ENCODE results near the gene GALC.

The GALC gene

DNA sequence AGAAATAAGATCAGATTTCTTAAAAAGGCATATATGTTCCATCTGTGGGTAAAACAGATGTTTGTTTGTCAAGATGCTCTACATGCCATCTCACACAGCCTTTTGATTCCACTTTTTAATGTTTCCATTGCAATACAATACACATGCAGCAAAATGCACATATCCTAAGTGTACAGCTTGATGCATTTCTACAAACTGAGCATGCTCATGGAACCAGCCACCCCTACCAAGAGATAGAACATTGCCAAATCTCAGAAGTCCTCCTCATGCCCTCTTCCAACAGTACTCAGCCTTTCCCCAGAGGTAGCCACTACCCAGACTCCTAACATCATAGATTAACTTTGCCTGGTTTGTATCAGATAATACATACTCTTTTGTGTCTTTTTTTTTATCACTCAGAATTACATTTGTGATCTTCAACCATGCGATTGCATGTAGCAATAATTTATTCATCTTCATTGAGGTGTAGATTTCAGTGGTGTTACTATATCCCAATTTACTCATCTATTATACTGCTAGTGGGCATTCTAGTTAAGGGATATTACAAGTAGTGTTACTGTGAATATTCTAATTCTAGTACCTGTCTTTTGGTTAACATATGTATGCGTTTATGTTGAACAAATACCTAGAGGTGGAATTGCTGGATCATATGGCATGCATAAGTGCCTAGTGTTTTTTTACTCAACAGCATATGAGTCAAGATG, 15.2 kb upstream of the GALC start:
- H3K4me1 ChIP-seq (ENCODE audit: control insufficient read depth in 5 of 5, insufficient read depth in 5 of 5, low read length in 5 of 5), result peaks cover 0 to 3% (median 0%) of the 10 kb centered on the region in 5 donors
- H3K9me3 ChIP-seq (ENCODE audit: control insufficient read depth in 5 of 5, low read length in 5 of 5), result no peaks in the 10 kb centered on the region
- H3K27ac ChIP-seq (ENCODE audit: low read depth, low read length), result no peak overlapping the region
- H3K9ac ChIP-seq (ENCODE audit: low read length in 5 of 5), result no peak overlapping the region
- H3K27me3 ChIP-seq (ENCODE audit: control insufficient read depth in 5 of 5, insufficient read depth in 4 of 5, low read length in 5 of 5), result no peaks in the 10 kb centered on the region
- no peaks in the 10 kb centered on the region for H3K36me3 ChIP-seq (ENCODE audit: control insufficient read depth in 5 of 5, insufficient read depth in 5 of 5, low read length in 5 of 5)
- H3K4me3 ChIP-seq (ENCODE audit: low read depth in 1 of 5, low read length in 5 of 5), result no peak overlapping the region

DNA sequence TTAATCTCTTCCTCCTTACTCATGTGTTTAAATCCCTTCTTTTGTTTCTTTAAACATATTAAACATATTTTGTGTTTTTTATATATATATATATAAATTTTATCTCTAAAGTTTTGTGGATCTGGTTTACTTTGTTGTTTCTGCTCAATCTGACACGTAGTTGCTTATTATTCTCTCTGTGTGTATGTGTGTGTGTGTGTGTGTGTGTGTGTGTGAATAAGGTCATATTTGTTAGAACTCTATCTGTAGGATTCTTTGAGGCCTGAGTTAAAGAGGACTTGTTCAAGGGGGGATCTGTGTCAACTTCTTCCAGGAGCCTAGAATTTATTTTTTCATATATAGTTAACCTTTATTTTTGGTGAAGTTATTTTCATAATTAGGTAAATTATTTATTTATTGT, 14.6 kb upstream of the GALC start:
- Histone ChIP-seq H3K27ac (ENCODE audit: low read depth, low read length) (no peak overlapping the region), H3K27me3 (ENCODE audit: control insufficient read depth in 5 of 5, insufficient read depth in 4 of 5, low read length in 5 of 5) (no peaks in the 10 kb centered on the region), H3K9ac (ENCODE audit: low read length in 5 of 5) (no peak overlapping the region), H3K9me3 (ENCODE audit: control insufficient read depth in 5 of 5, low read length in 5 of 5) (no peaks in the 10 kb centered on the region), H3K36me3 (ENCODE audit: control insufficient read depth in 5 of 5, insufficient read depth in 5 of 5, low read length in 5 of 5) (no peaks in the 10 kb centered on the region), H3K4me3 (ENCODE audit: low read depth in 1 of 5, low read length in 5 of 5) (no peak overlapping the region), H3K4me1 (ENCODE audit: control insufficient read depth in 5 of 5, insufficient read depth in 5 of 5, low read length in 5 of 5) (peaks cover 0 to 3% (median 0%) of the 10 kb centered on the region in 5 donors)

DNA sequence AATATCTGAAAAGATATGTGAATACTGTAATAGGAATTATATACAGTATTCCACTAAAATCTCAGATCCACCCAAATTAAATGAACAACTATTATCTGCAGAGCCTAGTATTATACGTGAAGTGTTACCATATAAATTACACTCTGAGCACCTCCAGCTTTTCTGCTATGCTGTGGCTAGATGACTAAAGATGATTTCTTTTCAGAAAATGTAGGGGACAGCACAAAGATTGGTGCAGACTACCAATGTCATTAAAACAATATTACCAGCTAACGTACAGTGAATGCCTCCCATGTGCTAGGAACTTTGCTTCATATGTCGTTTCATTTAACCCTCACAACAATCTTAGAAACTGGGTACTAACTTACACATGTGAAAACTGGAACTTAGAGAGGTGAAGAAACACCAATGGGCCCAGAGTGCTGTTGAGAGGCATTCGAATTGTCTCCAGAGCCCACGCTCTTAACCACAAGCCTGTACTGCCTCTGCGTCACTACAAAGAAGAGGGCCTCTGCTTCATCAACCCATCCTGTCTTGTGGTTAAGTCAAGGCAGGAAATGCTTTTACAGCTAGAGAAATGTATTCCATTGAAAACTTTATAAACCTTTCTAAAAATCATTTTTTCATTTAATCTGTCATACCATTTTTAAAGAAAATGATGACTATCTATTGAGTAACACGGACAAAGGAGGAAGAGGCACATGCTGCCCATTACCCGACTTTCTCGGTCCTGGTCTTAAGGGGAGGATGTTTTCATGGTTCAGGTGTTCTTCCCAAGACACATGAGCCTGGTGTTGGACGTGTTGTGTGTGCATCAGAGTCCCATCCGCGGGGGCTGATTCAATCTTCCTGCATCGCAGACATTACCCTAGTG, 13.2 kb upstream of the GALC start:
- H3K4me1 ChIP-seq (ENCODE audit: control insufficient read depth in 5 of 5, insufficient read depth in 5 of 5, low read length in 5 of 5), result peaks cover 0 to 3% (median 0%) of the 10 kb centered on the region in 5 donors
- H3K9ac ChIP-seq (ENCODE audit: low read length in 5 of 5), result peak overlapping the region in 1 of 5 donors; percentile 7
- no peak overlapping the region for H3K27ac ChIP-seq (ENCODE audit: low read depth, low read length)
- no peaks in the 10 kb centered on the region for H3K36me3 ChIP-seq (ENCODE audit: control insufficient read depth in 5 of 5, insufficient read depth in 5 of 5, low read length in 5 of 5)
- peak overlapping the region in 3 of 5 donors; percentile 8 to 51 (median 13) for H3K4me3 ChIP-seq (ENCODE audit: low read depth in 1 of 5, low read length in 5 of 5)
- H3K9me3 ChIP-seq (ENCODE audit: control insufficient read depth in 5 of 5, low read length in 5 of 5), result no peaks in the 10 kb centered on the region
- H3K27me3 ChIP-seq (ENCODE audit: control insufficient read depth in 5 of 5, insufficient read depth in 4 of 5, low read length in 5 of 5), result no peaks in the 10 kb centered on the region

DNA sequence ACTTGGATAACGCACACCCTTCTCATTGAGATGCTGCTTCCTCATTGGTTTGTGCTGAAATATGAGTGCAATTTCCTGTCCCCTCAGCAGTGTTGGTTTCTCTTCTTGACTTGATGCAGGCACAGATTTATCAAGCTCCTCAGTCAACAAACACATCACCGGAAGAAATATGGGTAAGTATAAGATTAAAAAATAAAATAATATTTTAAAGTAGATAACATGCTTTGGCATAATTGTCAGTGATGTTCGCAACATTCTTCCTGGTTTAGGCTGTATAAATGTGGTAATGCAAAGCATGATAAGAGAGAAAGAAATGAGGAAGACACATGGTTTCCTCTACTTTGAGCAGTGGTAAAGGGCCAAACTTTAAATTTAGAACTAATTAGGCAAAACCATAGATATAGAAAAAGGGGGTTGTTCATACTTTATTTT, 12.1 kb upstream of the GALC start, which contains the start of gene GPR65:
Gene GPR65 (plus strand): TSS at position 86 of the 432 bp plus-strand sequence. CDS start 5,713 bp downstream, outside the sequence.
- Histone ChIP-seq H3K27ac (ENCODE audit: low read depth, low read length) (no peak within 1 kb of the TSS), H3K9ac (ENCODE audit: low read length in 5 of 5) (peak within 1 kb of the TSS in 2 of 5 donors; percentile 25 to 26), H3K9me3 (ENCODE audit: control insufficient read depth in 5 of 5, low read length in 5 of 5) (no peaks in the 10 kb centered on the region), H3K4me1 (ENCODE audit: control insufficient read depth in 5 of 5, insufficient read depth in 5 of 5, low read length in 5 of 5) (peaks cover 0 to 3% (median 0%) of the 10 kb centered on the region in 5 donors), H3K27me3 (ENCODE audit: control insufficient read depth in 5 of 5, insufficient read depth in 4 of 5, low read length in 5 of 5) (no peaks in the 10 kb centered on the region), H3K36me3 (ENCODE audit: control insufficient read depth in 5 of 5, insufficient read depth in 5 of 5, low read length in 5 of 5) (no peaks in the 10 kb centered on the region), H3K4me3 (ENCODE audit: low read depth in 1 of 5, low read length in 5 of 5) (peak within 1 kb of the TSS in 3 of 5 donors; percentile 31 to 51 (median 42))

DNA sequence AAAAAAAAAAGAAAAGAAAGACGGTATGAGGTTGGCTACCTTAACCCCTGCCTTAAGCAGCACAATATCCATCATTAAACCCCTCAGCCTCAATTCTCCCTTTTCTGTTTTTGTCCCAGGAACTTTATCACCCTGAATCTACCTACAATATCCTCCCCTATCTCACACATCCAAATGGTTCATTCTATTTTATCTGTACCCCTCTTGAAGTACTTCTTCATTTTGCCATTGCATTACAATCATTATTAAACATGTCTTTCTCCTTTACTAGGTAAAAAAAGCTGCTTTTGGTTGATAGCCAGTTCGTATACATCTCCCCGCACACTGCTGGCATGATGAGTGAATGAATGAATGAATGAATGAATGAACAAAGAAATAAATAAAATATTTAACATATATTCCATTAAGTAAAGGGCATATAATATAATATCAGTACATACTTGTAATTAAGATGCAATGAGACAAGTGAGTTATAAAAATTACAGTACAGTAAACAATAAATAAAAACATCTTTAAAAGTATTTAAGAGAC, 11.6 kb upstream of the GALC start:
- Histone ChIP-seq H3K9ac (ENCODE audit: low read length in 5 of 5) (no peak overlapping the region), H3K4me1 (ENCODE audit: control insufficient read depth in 5 of 5, insufficient read depth in 5 of 5, low read length in 5 of 5) (peaks cover 0 to 3% (median 0%) of the 10 kb centered on the region in 5 donors), H3K4me3 (ENCODE audit: low read depth in 1 of 5, low read length in 5 of 5) (peak overlapping the region in 1 of 5 donors; percentile 51), H3K27ac (ENCODE audit: low read depth, low read length) (no peak overlapping the region), H3K9me3 (ENCODE audit: control insufficient read depth in 5 of 5, low read length in 5 of 5) (no peaks in the 10 kb centered on the region), H3K27me3 (ENCODE audit: control insufficient read depth in 5 of 5, insufficient read depth in 4 of 5, low read length in 5 of 5) (no peaks in the 10 kb centered on the region), H3K36me3 (ENCODE audit: control insufficient read depth in 5 of 5, insufficient read depth in 5 of 5, low read length in 5 of 5) (no peaks in the 10 kb centered on the region)

DNA sequence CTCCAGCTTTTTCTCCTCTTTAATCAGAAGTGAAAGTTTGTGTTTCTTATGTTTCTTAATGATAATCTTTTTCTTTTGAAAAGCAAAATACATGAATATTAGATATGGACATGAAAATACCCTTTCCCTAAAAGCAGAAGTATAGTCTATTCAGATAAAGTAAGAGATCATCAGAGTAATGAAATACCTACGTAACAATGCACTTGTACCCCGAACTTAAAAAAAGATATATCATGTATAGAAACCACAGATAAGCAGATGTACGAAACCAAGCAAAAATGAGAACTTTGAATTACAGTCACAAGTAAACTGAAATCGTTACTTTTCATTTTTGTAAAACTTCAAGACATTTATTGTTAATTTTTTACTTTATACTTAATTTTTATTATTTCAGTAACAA, 10.4 kb upstream of the GALC start:
- H3K4me1 ChIP-seq (ENCODE audit: control insufficient read depth in 5 of 5, insufficient read depth in 5 of 5, low read length in 5 of 5), result peaks cover 0 to 3% (median 0%) of the 10 kb centered on the region in 5 donors
- no peaks in the 10 kb centered on the region for H3K27me3 ChIP-seq (ENCODE audit: control insufficient read depth in 5 of 5, insufficient read depth in 4 of 5, low read length in 5 of 5)
- no peak overlapping the region for H3K9ac ChIP-seq (ENCODE audit: low read length in 5 of 5)
- no peaks in the 10 kb centered on the region for H3K36me3 ChIP-seq (ENCODE audit: control insufficient read depth in 5 of 5, insufficient read depth in 5 of 5, low read length in 5 of 5)
- no peak overlapping the region for H3K27ac ChIP-seq (ENCODE audit: low read depth, low read length)
- H3K9me3 ChIP-seq (ENCODE audit: control insufficient read depth in 5 of 5, low read length in 5 of 5), result no peaks in the 10 kb centered on the region
- no peak overlapping the region for H3K4me3 ChIP-seq (ENCODE audit: low read depth in 1 of 5, low read length in 5 of 5)

DNA sequence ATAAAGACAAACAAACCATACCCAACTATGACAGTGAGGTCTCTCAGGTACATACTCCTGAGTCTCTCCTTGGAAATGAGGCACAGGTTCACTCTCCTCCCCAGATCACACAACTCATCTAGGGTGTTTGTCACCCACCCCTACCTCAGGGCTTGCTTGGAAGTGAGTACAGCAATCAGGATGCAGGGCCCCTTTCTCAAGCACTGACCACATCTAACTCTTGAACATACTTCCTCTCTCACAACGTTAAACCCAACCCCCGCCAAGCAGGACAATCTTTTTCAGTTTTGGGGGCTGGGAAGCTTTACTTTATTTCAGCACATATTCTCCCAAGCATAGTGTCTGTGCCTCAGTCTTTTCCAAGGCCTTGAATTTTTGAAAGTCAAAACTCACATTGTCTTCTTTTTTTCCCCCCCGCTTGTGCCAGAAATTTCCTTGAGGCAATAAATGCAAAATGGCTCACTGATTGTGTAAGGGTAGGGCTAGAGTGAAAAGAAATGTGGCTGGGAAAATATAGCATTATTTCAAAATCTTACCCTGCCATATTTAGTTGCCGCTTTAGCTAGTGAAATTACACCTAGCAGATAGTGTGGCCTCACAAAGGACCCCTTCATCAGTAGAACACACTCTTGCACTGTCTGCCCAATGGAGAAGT, 9.6 kb upstream of the GALC start:
- H3K27ac ChIP-seq (ENCODE audit: low read depth, low read length), result no peak overlapping the region
- no peaks in the 10 kb centered on the region for H3K9me3 ChIP-seq (ENCODE audit: control insufficient read depth in 5 of 5, low read length in 5 of 5)
- H3K27me3 ChIP-seq (ENCODE audit: control insufficient read depth in 5 of 5, insufficient read depth in 4 of 5, low read length in 5 of 5), result no peaks in the 10 kb centered on the region
- peaks cover 0 to 3% (median 0%) of the 10 kb centered on the region in 5 donors for H3K4me1 ChIP-seq (ENCODE audit: control insufficient read depth in 5 of 5, insufficient read depth in 5 of 5, low read length in 5 of 5)
- no peak overlapping the region for H3K9ac ChIP-seq (ENCODE audit: low read length in 5 of 5)
- H3K36me3 ChIP-seq (ENCODE audit: control insufficient read depth in 5 of 5, insufficient read depth in 5 of 5, low read length in 5 of 5), result no peaks in the 10 kb centered on the region
- H3K4me3 ChIP-seq (ENCODE audit: low read depth in 1 of 5, low read length in 5 of 5), result no peak overlapping the region

DNA sequence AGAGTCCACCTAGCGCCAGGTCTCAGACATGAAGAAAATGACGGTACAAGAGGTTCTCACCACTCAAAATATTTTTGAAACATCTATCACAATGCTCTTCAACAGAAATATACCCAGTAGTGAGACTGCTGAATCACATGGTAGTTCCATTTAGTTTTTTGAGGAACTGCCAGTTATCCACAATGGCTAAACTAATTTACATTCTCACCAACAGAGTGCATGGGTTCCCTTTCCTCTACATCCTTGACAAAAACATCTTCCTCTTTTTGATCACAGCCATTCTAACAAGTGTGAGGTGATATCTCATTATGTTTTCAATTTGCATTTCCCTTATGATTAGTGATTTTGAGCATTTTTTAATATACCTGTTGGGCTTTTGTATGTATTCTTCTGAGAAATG, 6.3 kb upstream of the GALC start:
- no peaks in the 10 kb centered on the region for H3K27me3 ChIP-seq (ENCODE audit: control insufficient read depth in 5 of 5, insufficient read depth in 4 of 5, low read length in 5 of 5)
- H3K4me1 ChIP-seq (ENCODE audit: control insufficient read depth in 5 of 5, insufficient read depth in 5 of 5, low read length in 5 of 5), result peaks cover 0 to 3% (median 0%) of the 10 kb centered on the region in 5 donors
- H3K36me3 ChIP-seq (ENCODE audit: control insufficient read depth in 5 of 5, insufficient read depth in 5 of 5, low read length in 5 of 5), result no peaks in the 10 kb centered on the region
- no peak overlapping the region for H3K27ac ChIP-seq (ENCODE audit: low read depth, low read length)
- no peaks in the 10 kb centered on the region for H3K9me3 ChIP-seq (ENCODE audit: control insufficient read depth in 5 of 5, low read length in 5 of 5)
- no peak overlapping the region for H3K9ac ChIP-seq (ENCODE audit: low read length in 5 of 5)
- H3K4me3 ChIP-seq (ENCODE audit: low read depth in 1 of 5, low read length in 5 of 5), result no peak overlapping the region

DNA sequence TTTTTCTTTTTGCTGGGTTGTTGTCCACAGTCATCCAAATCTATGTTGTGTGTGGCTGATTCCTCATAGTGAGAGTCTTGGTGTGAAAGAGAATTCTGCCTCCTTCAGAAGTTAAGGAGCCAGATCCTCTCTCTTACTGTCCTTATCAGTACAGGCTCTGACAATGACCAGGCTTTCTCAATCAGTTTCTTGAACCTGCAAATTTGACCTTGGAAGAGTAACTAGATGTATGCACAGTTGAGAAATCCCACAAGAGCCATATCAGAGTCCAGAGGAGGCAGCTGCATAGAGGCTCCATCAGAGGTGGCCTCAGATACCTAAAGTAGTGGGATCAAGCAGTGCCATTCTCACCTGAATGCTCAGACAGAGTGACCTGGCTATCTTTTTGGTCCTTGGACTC, 5.5 kb upstream of the GALC start:
- Histone ChIP-seq H3K9me3 (ENCODE audit: control insufficient read depth in 5 of 5, low read length in 5 of 5) (no peaks in the 10 kb centered on the region), H3K4me3 (ENCODE audit: low read depth in 1 of 5, low read length in 5 of 5) (no peak overlapping the region), H3K27me3 (ENCODE audit: control insufficient read depth in 5 of 5, insufficient read depth in 4 of 5, low read length in 5 of 5) (no peaks in the 10 kb centered on the region), H3K36me3 (ENCODE audit: control insufficient read depth in 5 of 5, insufficient read depth in 5 of 5, low read length in 5 of 5) (no peaks in the 10 kb centered on the region), H3K27ac (ENCODE audit: low read depth, low read length) (no peak overlapping the region), H3K9ac (ENCODE audit: low read length in 5 of 5) (no peak overlapping the region), H3K4me1 (ENCODE audit: control insufficient read depth in 5 of 5, insufficient read depth in 5 of 5, low read length in 5 of 5) (peaks cover 0 to 5% (median 3%) of the 10 kb centered on the region in 5 donors)

Data from subcutaneous abdominal adipose tissue (tissue), 5 donors.